Right ventricle myocardium inferior (tissue), 1 donor: Measurements from ENCODE around the gene CTIF. TPM values are rescaled to one million over a fixed set of nuclear protein-coding genes. Genes with fewer than 3 reads are reported as not detected.
"Not testable (repeated sequence)": the region's sequence is repeated elsewhere in the genome, so short reads cannot be mapped to it uniquely, and the experiment has no call there.

ENCODE experiments used
- ATAC-seq: fragments of 200-7000 bp; cut with Tn5 transposase; one replicate; pipeline ENCODE4 v1.9.1; 2020; ENCODE audit warnings: mild to moderate bottlenecking, moderate library complexity
- DNase-seq: peaks from one replicate; pipeline ENCODE4 v3.0.0; 2021; ENCODE audit errors: missing footprints
- intact Hi-C: fragments of 100-400 bp; cut with DNase I; formaldehyde crosslinking; loops from one replicate; pipeline ENCODE4 v1.11.0; 2022
- total RNA-seq: library from RNA; stranded (reverse); fragmentation: NEBNext Ultra II Directional; extraction: Animal tissue kit (Norgen Biotek cat#: 25700); gene quantifications from one replicate; pipeline ENCODE4 v1.2.1, GENCODE V29; 2021
- donor health status: DM: no; HTN: yes; CAD: no; lungs with severe emphysema.

Gene CTIF
- total RNA-seq, 1 donor from 2014 or later: 74.0 TPM

- intact Hi-C loops: no loop called here
- no peak for DNase-seq
- no peak for ATAC-seq
Observed at GRCh38 chr18:48803518-48803917, 264.7 kb downstream of the CTIF start.

- intact Hi-C loops: no loop called here
- peak; percentile 31 for ATAC-seq
- DNase-seq: no peak
Observed at GRCh38 chr18:48803951-48804855, 265.4 kb downstream of the CTIF start.

- intact Hi-C loops: no loop called here
Observed at GRCh38 chr18:48804856-48805610, 266.2 kb downstream of the CTIF start.

DNA sequence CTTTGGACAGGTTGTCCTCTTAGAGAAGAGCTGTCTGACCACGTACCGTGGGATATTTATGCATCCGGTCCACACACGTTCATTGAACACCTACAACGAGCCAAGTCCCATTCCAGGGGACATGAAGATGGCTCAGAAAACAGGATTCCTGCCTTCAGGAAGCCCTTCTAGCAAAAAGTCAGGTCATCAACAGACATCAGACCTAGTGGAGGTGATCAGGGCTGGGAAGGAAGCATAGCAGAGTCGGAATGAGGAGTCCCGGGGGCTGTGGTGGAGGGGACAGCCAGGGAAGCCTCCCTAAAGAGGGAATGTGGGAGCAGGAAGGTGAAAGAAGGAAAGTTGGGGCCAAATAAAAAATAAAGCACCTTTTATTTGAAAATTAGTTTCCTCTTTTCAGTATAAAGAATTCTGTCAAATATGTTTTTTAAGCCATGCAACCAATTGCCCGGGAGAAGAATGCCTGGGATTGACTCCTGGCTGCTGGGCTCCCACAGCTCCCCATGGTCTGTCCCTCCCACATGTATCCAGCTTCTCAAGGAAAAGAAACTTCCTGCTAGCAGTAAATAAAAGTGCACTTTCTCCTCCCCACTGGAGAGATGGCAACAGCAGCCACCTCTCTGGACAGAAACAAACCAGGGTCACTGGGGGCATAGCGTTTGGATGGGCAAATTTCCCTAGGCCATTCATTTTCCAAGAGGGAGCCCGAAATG, 267.1 kb downstream of the CTIF start:
- intact Hi-C loops: no loop called here

More at GRCh38 chr18:48804856-48805610, 266.2 kb downstream of the CTIF start:
- DNase-seq (no peak), ATAC-seq (no peak)

GRCh38 chr18:48806551-48807261, 267.9 kb downstream of the CTIF start:
- intact Hi-C loops: no loop called here
- ATAC-seq: peak; percentile 74
- no peak for DNase-seq

More for the DNA sequence above, 267.1 kb downstream of the CTIF start:
- no peak for ATAC-seq
- DNase-seq: no peak

DNA sequence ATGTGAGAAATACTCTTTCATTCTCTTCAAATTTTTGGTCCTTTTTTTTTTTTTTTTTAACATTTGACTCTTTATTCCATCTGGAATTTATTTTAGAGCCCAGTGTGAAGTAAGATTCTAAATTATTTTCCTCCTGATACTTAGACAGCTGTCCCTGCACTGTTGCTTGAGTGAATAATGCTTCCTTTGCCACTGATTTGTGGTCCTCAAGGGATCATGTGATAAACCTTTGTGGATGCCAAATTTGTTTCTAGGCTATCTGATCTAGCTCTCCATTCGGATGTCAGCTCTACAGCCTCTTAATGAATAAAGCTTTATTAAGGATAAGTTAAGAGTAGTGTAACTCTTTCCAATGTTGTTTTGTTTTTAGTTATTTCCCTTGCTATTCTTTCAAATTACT, 269.6 kb downstream of the CTIF start:
- peak; percentile 29 for ATAC-seq
- DNase-seq: no peak
- intact Hi-C loops: no loop called here

DNA sequence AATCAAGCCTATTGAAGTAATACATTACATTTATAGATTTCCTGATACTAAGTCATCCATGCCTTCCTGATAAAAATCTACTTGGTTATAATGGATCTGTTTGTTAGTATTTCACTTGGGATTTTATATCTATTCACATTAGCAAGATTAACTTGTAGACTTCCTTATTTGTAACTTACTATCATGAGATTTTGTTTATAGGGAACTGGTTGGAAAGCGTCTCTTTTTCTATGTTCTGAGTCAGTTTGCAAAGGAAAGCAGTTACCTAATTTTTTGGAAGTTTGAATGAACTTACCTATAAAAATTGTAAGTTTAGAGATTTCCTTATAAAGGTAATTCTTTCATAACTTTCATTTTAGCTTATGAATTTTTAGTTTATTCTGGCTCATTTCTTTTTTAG, 270.5 kb downstream of the CTIF start:
- intact Hi-C loops: no loop called here
- no peak for DNase-seq
- ATAC-seq: no peak

- ATAC-seq: no peak
- intact Hi-C loops: no loop called here
Observed at GRCh38 chr18:48810805-48811204, 272.0 kb downstream of the CTIF start.

GRCh38 chr18:48811401-48811800, 272.6 kb downstream of the CTIF start:
- ATAC-seq: no peak
- DNase-seq: no peak
- intact Hi-C loops: no loop called here

More at GRCh38 chr18:48810805-48811204, 272.0 kb downstream of the CTIF start:
- DNase-seq: no peak

DNA sequence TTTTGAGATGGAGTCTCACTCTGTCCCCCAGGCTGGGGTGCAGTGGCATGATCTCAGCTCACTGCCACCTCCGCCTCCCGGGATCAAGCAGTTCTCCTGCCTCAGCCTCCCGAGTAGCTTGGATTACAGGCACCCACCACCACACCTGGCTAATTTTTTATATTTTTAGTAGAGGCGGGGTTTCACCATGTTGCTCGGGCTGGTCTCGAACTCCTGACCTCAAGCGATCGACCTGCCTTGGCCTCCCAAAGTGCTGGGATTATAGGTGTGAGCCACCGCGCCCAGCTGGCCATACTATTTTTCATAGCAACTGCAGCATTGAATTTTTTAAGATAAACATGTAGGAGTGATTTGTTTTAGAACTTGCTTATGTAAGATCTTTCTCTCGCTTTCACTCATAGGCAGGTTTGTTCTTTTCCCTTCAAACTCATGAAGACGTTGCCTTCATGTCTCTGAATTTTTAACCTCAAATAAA, 273.2 kb downstream of the CTIF start:
- intact Hi-C loops, ATAC-seq, DNase-seq: not testable (repeated sequence)

GRCh38 chr18:48813321-48813720, 274.5 kb downstream of the CTIF start:
- DNase-seq (no peak), ATAC-seq (no peak)
- intact Hi-C loops: no loop called here

- DNase-seq (no peak), ATAC-seq (peak; percentile 38)
- intact Hi-C loops: no loop called here
Observed at GRCh38 chr18:48813833-48814489, 275.1 kb downstream of the CTIF start.

DNA sequence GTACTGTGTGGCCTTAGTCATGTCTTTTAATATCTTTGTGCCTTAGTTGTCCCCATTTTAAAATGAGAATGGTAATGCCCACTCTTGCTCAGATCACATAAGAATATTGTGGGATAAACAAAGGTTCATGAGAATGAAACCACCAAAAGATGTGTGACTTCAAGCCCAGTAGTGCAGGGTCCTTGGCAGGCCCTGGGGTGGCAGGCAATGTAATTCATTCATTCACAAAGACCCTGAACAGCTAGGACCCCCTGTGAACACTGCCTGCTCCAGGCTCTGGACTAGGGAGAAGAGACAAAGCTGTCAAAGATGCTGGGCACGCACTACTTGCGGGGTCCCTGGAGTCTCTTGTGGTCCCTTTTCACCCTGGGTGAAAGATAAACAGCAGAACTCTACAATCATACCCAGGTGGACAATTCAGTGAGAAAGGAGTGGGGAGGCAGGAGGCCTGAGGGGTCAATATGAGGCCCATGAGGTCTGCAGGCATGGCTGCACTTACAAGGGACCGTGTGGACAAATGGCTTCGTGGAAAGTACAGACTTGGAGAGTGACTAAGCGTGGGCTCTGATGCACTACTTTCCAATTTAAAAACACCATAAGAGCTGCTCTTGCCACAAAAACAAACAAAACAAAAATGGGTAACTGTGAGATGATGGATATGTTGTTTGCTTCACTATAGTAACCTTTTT, 275.8 kb downstream of the CTIF start:
- intact Hi-C loops: no loop called here
- no peak for ATAC-seq
- DNase-seq: no peak

DNA sequence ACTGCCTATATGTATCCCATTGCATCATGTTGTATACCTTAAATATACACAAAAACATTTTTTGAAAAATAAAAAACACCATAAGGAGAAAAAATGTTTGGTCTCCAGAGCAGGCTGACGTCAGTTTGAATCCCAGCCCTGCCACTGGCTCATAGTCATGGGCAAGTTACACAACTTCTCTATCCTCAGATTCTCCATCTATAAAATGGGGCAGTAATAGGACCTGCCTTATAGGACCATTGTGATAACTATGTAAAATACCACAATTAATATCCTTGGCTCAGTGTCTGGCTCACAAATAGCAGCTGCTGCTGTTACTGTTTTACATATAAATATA, 276.3 kb downstream of the CTIF start:
- DNase-seq: no peak
- intact Hi-C loops: no loop called here
- no peak for ATAC-seq

- intact Hi-C loops: no loop called here
- ATAC-seq: no peak
- DNase-seq: no peak
Observed at GRCh38 chr18:48815581-48816324, 276.9 kb downstream of the CTIF start.

DNA sequence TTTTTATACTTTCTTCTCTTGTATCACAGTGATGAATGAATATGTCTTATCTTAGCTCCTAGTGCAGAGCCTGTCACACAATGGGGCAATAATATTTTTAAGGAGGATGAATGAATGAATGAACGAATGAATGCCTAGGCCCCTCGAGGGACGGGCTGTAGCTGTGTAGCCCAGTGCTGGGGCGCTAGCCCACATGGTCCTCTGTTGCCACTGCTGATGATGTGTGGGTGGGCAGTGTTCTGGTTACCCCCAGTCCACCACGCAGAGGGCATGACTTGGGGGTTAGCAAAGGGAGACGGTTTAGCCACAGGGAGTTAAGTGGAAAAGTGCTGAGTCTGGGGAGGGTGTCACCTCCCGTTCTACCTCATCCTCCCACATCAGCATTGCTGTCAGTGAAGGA, 277.7 kb downstream of the CTIF start:
- intact Hi-C loops: no loop called here
- ATAC-seq (no peak), DNase-seq (no peak)

DNA sequence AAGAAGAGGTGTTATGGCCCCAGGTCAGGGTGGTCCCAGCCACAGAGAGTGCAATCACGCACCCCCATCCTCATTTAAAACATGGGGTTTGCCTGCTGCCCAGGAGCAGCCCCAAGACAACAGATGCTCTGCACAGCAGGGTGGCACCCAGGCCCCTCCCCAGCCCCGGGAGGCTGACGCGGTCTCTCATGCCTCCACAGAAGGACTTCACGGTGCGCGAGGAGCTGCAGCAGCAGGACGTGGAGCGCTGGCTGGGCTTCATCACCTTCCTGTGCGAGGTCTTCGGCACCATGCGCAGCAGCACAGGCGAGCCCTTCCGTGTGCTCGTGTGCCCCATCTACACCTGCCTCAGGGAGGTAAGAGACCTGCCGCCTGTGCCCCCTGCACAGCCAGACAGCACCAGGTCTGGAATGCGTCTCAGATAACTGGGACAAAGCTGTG, 278.2 kb downstream of the CTIF start:
- DNase-seq (no peak), ATAC-seq (no peak)
- intact Hi-C loops: no loop called here
